ENCODE results near the gene MPHOSPH9.

- no peak for TF ChIP-seq REST (IDR thresholded peaks at IDR 0.05; ENCODE audit: insufficient read depth in 1 of 2, low read depth in 2 of 2, low read length in 1 of 2)
- TF ChIP-seq, protein P1, sequence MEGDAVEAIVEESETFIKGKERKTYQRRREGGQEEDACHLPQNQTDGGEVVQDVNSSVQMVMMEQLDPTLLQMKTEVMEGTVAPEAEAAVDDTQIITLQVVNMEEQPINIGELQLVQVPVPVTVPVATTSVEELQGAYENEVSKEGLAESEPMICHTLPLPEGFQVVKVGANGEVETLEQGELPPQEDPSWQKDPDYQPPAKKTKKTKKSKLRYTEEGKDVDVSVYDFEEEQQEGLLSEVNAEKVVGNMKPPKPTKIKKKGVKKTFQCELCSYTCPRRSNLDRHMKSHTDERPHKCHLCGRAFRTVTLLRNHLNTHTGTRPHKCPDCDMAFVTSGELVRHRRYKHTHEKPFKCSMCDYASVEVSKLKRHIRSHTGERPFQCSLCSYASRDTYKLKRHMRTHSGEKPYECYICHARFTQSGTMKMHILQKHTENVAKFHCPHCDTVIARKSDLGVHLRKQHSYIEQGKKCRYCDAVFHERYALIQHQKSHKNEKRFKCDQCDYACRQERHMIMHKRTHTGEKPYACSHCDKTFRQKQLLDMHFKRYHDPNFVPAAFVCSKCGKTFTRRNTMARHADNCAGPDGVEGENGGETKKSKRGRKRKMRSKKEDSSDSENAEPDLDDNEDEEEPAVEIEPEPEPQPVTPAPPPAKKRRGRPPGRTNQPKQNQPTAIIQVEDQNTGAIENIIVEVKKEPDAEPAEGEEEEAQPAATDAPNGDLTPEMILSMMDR (IDR thresholded peaks at IDR 0.05), result no peak
Measured at GRCh38 chr12:123265851-123266678, 33.1 kb upstream of the MPHOSPH9 start.
